ENCODE results near the gene PKMYT1. TPM values are rescaled to one million over a fixed set of nuclear protein-coding genes. Genes with fewer than 3 reads are reported as not detected.

Gene PKMYT1
- total RNA-seq, 2 experiments from 2014 or later, result 0.47 to 0.60 TPM

GRCh38 chr16:2936436-2937011 lies 43.7 kb downstream of the PKMYT1 start:
- TF ChIP-seq CTCF (IDR thresholded peaks at IDR 0.05), result no peak
- DNase-seq, result no peak
- POLR2A ChIA-PET, result no interaction called here
- H3K9me3 Mint-ChIP-seq, result no peaks in the 10 kb centered on the region
- H3K4me3 Mint-ChIP-seq, result no peak overlapping the region
- Histone ChIP-seq H3K27me3 (ENCODE audit: control insufficient read depth in 1 of 2, insufficient read depth in 2 of 2, low read length in 2 of 2) (no peaks in the 10 kb centered on the region), H3K9me3 (ENCODE audit: control insufficient read depth in 1 of 2, insufficient read depth in 1 of 2, low read length in 2 of 2) (no peaks in the 10 kb centered on the region), H3K36me3 (ENCODE audit: insufficient read depth, low read length) (peaks cover 68% of the 10 kb centered on the region), H3K4me3 (ENCODE audit: low read length) (no peak overlapping the region), H3K27ac (ENCODE audit: low read depth in 1 of 2, low read length in 2 of 2) (no peak overlapping the region), H3K4me1 (ENCODE audit: insufficient read depth, low read length) (no peaks in the 10 kb centered on the region)
- H3K4me1 Mint-ChIP-seq (ENCODE audit: low read depth), result no peaks in the 10 kb centered on the region
- CTCF ChIA-PET, result no interaction called here
- peaks cover 54% of the 10 kb centered on the region for H3K36me3 Mint-ChIP-seq (ENCODE audit: low read depth)
- no peak for ATAC-seq (ENCODE audit: poor library complexity)
- intact Hi-C loops (cut with DNase I, micrococcal nuclease), result no loop called here
- H3K27ac Mint-ChIP-seq, result no peak overlapping the region
- H3K27me3 Mint-ChIP-seq, result no peaks in the 10 kb centered on the region

DNA sequence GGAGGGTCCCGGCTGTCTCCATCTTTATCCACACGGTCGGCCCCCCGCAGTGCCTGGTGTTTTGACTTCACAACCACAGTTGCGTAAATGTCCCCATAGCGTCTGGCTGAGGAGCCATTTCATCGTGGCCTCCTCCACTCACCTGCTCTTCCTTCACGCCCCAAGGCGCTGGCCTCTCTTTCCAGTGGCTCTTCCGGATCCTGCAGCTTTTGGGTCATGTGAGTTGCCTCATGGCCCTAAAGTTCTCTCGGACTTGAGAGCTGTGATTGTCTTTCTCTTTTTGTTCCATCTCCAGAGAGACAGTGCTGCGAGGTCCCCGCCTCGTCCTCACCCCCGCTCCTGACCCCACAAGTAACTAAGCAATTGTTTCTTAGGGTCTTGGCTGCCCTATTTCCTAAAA lies 45.8 kb downstream of the PKMYT1 start:
- Histone ChIP-seq H3K4me1 (ENCODE audit: insufficient read depth, low read length) (no peaks in the 10 kb centered on the region), H3K9me3 (ENCODE audit: control insufficient read depth in 1 of 2, insufficient read depth in 1 of 2, low read length in 2 of 2) (no peaks in the 10 kb centered on the region), H3K36me3 (ENCODE audit: insufficient read depth, low read length) (peaks cover 69% of the 10 kb centered on the region), H3K4me3 (ENCODE audit: low read length) (no peak overlapping the region), H3K27ac (ENCODE audit: low read depth in 1 of 2, low read length in 2 of 2) (no peak overlapping the region), H3K27me3 (ENCODE audit: control insufficient read depth in 1 of 2, insufficient read depth in 2 of 2, low read length in 2 of 2) (no peaks in the 10 kb centered on the region)
- ChIA-PET CTCF (no interaction called here), POLR2A (no interaction called here)
- Mint-ChIP-seq H3K27me3 (no peaks in the 10 kb centered on the region), H3K4me1 (ENCODE audit: low read depth) (no peaks in the 10 kb centered on the region), H3K4me3 (no peak overlapping the region), H3K36me3 (ENCODE audit: low read depth) (peaks cover 35% of the 10 kb centered on the region), H3K9me3 (no peaks in the 10 kb centered on the region), H3K27ac (no peak overlapping the region)
- intact Hi-C loops (cut with DNase I, micrococcal nuclease), result no loop called here
- no peak for ATAC-seq (ENCODE audit: poor library complexity)
- DNase-seq, result no peak
- no peak for TF ChIP-seq CTCF (IDR thresholded peaks at IDR 0.05)

DNA sequence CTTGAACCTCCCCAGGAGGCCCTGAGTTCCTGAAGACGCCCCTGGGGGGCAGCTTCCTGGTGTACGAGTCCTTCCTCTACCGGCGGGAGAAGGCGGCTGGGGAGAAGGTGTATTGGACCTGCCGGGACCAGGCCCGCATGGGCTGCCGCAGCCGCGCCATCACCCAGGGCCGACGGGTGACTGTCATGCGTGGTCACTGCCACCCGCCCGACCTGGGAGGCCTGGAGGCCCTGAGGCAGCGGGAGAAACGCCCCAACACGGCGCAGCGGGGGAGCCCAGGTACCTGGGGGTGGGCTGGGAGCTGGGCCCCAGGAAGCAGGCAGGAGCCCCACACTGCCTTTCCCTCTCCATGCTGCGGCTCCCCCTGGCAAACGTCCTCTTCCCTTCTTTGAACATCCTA lies 46.5 kb downstream of the PKMYT1 start:
- no peaks in the 10 kb centered on the region for H3K27me3 Mint-ChIP-seq
- H3K36me3 ChIP-seq (ENCODE audit: insufficient read depth, low read length), result peaks cover 68% of the 10 kb centered on the region
- ATAC-seq (ENCODE audit: poor library complexity), result no peak
- no peak overlapping the region for H3K4me3 Mint-ChIP-seq
- intact Hi-C loops (cut with DNase I, micrococcal nuclease), result no loop called here
- no peaks in the 10 kb centered on the region for H3K27me3 ChIP-seq (ENCODE audit: control insufficient read depth in 1 of 2, insufficient read depth in 2 of 2, low read length in 2 of 2)
- no peaks in the 10 kb centered on the region for H3K9me3 Mint-ChIP-seq
- no peak overlapping the region for H3K27ac Mint-ChIP-seq
- H3K36me3 Mint-ChIP-seq (ENCODE audit: low read depth), result peaks cover 28% of the 10 kb centered on the region
- ChIA-PET CTCF (no interaction called here), POLR2A (no interaction called here)
- no peaks in the 10 kb centered on the region for H3K4me1 Mint-ChIP-seq (ENCODE audit: low read depth)
- no peak overlapping the region for H3K4me3 ChIP-seq (ENCODE audit: low read length)
- H3K9me3 ChIP-seq (ENCODE audit: control insufficient read depth in 1 of 2, insufficient read depth in 1 of 2, low read length in 2 of 2), result no peaks in the 10 kb centered on the region
- TF ChIP-seq CTCF (IDR thresholded peaks at IDR 0.05), result no peak
- H3K27ac ChIP-seq (ENCODE audit: low read depth in 1 of 2, low read length in 2 of 2), result no peak overlapping the region
- DNase-seq, result peak in 1 of 14 experiments; percentile 16
- no peaks in the 10 kb centered on the region for H3K4me1 ChIP-seq (ENCODE audit: insufficient read depth, low read length)
